ENCODE measurements around the gene PI16.

Gene PI16

DNA sequence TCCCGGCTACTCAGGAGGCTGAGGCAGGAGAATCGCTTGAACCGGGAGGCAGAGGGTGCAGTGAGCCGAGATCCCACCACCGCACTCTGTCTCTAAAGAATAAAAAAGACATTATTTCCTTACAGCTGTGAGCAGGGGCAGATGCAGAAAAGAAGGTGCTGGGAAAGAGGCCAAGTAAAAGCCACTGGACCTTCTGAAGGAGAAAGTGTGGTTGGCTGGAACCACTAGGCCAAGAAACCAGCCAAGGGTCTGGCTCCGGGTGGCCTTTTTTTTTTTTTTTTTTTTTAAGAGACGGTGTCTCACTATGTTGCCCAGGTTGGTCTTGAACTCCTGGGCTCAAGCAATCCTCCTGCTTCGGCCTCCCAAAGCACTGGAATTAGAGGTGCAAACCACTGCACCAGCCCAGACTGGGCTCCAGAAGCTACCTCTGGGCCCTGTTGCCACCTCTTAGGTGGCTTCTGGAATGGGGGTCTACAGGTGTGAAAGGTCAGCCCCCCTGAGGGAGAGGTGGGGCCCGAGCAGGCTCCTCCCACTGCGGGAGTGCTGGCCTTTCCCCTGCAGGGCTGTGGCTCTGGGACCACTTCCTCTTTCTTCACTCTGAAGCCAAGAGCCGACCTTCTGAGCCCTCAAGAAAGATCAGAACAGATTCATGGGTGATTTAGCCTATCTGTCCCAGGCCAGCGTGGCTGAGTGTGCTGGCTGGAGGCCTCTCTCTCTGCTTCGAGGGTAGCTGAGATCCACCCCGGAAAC, 50.7 kb downstream of the PI16 start, which contains the start of gene FGD2:
TSS of gene FGD2 (plus strand) at position 595 of the 750 bp plus-strand sequence. CDS start 163 bp downstream, outside the sequence.
- DNase-seq = no peak

- DNase-seq = no peak
Measured at GRCh38 chr6:37005827-37006567, 51.5 kb downstream of the PI16 start.

- DNase-seq = no peak
Measured at GRCh38 chr6:37006793-37007339, 52.3 kb downstream of the PI16 start.

DNA sequence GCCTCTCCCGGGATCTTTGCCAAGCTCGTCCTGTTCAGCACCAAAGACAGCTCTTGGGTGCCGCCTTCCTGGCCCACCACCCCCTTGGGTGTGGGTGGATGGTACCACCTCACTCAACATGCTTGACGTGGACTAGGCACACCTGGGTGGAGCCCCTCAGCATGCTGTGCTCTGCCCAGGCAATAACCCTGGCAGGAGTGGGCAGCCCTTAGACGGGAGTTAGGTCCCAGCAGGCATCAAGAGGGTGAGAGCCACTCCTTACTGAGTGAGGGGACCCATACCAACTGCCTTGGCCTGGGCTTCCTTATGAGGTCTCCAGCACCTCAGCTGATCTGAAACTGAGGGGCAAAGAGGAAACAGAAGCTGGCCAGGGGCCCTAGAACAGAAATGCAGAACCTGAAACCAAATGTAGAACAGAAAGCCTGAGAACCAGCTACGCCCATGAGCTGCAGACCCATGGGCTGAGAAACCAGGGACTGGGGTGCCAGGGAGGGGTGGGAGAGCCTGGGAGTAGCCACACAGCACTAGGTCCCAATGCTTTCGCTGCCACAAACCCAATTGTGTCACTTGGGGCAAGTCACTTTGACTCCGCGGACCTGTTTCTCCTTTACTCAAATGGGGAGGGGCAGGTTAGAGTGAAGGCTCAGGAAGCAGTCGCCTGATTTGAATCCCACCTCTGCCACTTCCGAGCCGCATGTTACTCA, 53.0 kb downstream of the PI16 start:
- DNase-seq = no peak

DNA sequence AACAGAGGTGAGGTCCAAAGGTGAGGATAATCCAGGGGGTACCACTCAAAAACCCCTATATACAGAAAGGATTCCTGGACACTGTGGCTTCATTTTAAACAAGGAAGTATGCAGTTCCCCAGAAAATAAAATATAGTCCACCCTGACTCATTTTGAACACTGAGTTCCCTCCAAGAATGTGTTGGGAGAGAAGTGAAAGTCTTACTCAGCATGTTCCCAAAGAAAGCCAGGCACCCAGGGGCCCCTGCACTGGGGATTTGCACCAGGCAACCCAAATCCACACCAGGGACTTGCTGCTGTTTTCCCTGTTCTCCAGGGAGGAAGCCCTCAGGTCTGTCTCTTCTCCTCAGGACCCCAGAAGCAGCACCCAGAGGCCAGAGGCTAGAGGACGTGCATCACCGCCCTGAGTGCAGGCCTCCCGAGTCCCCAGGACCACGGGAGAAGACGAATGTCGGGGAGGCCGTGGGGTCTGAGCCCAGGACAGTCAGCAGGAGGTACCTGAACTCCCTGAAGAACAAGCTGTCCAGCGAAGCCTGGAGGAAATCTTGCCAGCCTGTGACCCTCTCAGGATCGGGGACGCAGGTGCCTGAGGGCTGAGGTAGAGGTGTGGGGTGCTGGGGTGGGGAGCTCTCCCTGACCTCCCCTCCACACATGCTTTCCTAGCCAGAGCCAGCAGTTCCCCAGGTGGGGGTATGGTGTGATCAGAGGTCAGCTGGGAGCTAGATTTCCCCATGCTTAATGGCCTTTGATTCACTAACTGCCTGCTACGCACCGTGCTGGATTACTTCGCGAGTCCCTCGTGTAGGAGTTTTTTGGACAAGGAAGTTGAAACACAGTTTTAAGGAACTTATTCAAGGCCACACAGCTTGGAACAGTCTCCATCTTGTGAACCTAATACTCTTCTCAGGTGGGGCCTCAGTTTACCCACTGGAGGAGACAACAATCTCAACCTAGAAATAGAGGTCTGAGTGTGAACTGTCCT, 54.2 kb downstream of the PI16 start:
- no peak for DNase-seq

GRCh38 chr6:37010402-37010892, 55.9 kb downstream of the PI16 start:
- no peak for DNase-seq

DNA sequence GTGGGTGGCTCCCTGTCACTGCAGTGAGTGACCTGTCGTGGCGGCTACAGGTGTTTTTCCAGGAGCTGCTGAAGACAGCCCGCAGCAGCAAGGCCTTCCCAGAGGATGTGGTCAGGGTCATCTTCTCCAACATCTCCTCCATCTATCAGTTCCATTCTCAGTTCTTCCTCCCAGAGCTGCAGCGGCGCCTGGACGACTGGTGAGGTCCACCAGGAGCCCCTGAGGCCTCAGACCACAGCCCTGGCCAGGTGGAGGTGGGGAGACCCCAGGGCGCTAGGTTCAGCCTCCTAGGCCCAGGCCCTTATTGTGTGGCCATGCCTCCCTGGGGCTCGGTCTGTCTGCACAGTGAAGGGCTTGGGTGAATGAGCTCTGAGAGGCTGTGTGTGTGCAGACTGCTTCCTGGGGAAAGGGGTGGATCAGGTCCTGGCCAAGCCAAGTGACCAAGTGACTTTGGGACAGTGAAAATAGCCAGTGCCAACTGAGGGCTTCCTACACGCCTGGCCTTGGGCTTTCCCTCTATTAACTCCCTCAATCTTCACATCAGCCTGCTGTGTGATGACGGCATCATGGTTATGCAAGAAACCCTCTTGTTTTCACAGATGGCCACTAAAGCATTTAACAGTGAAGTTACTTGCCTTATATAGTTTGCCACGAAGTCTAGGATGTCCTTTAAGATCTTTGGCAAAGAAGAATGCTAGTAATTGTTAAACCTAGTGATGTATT, 57.3 kb downstream of the PI16 start:
- no peak for DNase-seq

DNA sequence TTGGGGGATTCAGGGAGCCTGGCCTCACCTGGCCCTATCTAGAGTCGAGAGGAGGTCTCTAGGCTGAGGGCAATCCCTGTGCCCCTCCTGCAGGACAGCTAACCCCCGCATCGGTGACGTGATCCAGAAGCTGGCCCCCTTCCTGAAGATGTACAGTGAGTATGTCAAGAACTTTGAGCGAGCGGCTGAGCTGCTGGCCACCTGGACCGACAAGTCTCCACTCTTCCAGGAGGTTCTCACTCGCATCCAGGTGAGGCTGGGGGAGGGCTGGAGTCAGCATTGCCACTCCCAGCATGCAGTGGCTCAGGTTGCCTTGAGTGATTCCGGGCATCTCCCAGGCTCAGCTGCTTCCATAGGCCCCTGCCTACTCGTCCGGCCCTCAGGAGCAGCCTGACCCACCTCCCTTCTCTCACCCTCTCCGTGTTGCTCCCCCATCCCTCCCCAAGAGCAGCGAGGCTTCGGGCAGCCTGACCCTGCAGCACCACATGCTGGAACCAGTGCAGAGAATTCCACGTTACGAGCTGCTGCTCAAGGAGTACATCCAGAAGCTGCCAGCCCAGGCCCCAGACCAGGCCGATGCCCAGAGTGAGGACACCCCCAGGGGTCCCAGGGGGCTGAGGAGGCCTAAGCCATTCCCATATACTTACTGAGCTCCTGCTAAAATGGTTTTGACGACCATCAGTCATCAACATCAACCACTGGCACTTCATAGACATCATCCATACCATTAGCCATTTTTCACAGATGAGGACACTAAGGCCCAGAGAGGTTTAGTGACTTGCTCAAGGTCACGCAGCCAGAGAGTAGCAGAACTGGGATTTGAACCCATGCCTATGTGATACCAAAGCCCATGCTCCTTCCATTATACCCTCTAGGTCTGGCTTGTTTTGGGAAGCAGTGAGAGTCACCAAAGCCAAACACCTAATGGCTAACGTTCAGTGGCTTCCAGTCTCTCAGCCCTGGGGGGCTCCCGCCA, 59.3 kb downstream of the PI16 start:
- DNase-seq = no peak
